Ammon's horn (tissue), 1 donor: Measurements from ENCODE around the gene CACNB3.

Experiments
- DNase-seq: peaks from one replicate; pipeline ENCODE4 v3.0.0-alpha.2; 2016; ENCODE audit warnings: low spot score

The CACNB3 gene

GRCh38 chr12:48788854-48789775 is 29.2 kb upstream of the CACNB3 start, which contains the start of gene ADCY6:
TSS of gene ADCY6 (minus strand) at chr12:48789089. CDS start at chr12:48783434, 5,655 bp downstream.
- peak; percentile 81 for DNase-seq

- DNase-seq, result no peak
Measured at GRCh38 chr12:48789858-48790326, 28.4 kb upstream of the CACNB3 start.

GRCh38 chr12:48793696-48794095 is 24.6 kb upstream of the CACNB3 start:
- DNase-seq, result no peak

- DNase-seq, result no peak
Measured at GRCh38 chr12:48794870-48795269, 23.4 kb upstream of the CACNB3 start.

GRCh38 chr12:48795550-48796455 is 22.5 kb upstream of the CACNB3 start:
- peak; percentile 87 for DNase-seq

- DNase-seq, result no peak
Measured at GRCh38 chr12:48796976-48797375, 21.3 kb upstream of the CACNB3 start.

GRCh38 chr12:48800457-48800856 is 17.8 kb upstream of the CACNB3 start:
- DNase-seq, result no peak

- DNase-seq, result no peak
Measured at GRCh38 chr12:48800971-48801370, 17.3 kb upstream of the CACNB3 start.

GRCh38 chr12:48803675-48804074 is 14.6 kb upstream of the CACNB3 start:
- DNase-seq, result no peak

GRCh38 chr12:48807981-48808380 is 10.3 kb upstream of the CACNB3 start:
- DNase-seq, result no peak

GRCh38 chr12:48810903-48811431 is 7.3 kb upstream of the CACNB3 start:
- DNase-seq, result no peak

GRCh38 chr12:48811437-48812090 is 6.7 kb upstream of the CACNB3 start:
- no peak for DNase-seq

GRCh38 chr12:48812389-48812788 is 5.9 kb upstream of the CACNB3 start:
- DNase-seq, result no peak

- no peak for DNase-seq
Measured at GRCh38 chr12:48813465-48814261, 4.6 kb upstream of the CACNB3 start.

- DNase-seq, result peak; percentile 73
Measured at GRCh38 chr12:48814262-48815125, 3.8 kb upstream of the CACNB3 start.

- DNase-seq, result peak; percentile 86
Measured at GRCh38 chr12:48815126-48816110, 2.9 kb upstream of the CACNB3 start.

- no peak for DNase-seq
Measured at GRCh38 chr12:48816143-48816854, 2.0 kb upstream of the CACNB3 start.
